Mesothelial cell of epicardium (in vitro differentiated cells): ENCODE data around the gene GHDC. TPM values are rescaled to one million over a fixed set of nuclear protein-coding genes. Genes with fewer than 3 reads are reported as not detected.

Source experiments
- DNase-seq, 2 experiments: peaks; one replicate each; pipeline ENCODE4 v3.0.0; 2021; ENCODE audit warnings: low spot score in 2 of 2; ENCODE audit not compliant: unreplicated experiment in 2 of 2
- H3K27ac Mint-ChIP-seq: 2 replicates; pipeline ENCODE4 v1.8.0; 2021; ENCODE audit warnings: mixed read lengths
- H3K27me3 Mint-ChIP-seq: 2 replicates; pipeline ENCODE4 v1.8.0; 2021; ENCODE audit warnings: low read depth, mixed read lengths
- H3K36me3 Mint-ChIP-seq: 2 replicates; pipeline ENCODE4 v1.8.0; 2021; ENCODE audit warnings: mixed read lengths
- H3K4me1 Mint-ChIP-seq: 2 replicates; pipeline ENCODE4 v1.8.0; 2021; ENCODE audit warnings: mixed read lengths
- H3K4me3 Mint-ChIP-seq: 2 replicates; pipeline ENCODE4 v1.8.0; 2021; ENCODE audit warnings: mild to moderate bottlenecking, moderate library complexity, mixed read lengths
- H3K9me3 Mint-ChIP-seq: 2 replicates; pipeline ENCODE4 v1.8.0; 2021; ENCODE audit warnings: mixed read lengths
- CTCF ChIP-seq: fragments of 200-600 bp; sonication (generic); IDR thresholded peaks from one replicate; pipeline ENCODE4 v1.5.0; 2021; ENCODE audit warnings: antibody characterized with exemption; ENCODE audit not compliant: unreplicated experiment
- total RNA-seq: library from RNA; stranded (reverse); gene quantifications from 3 replicates; pipeline ENCODE4 v1.2.1, GENCODE V29; 2021

GHDC gene
- total RNA-seq, 1 donor from 2014 or later = 9.2 TPM

GRCh38 chr17:42236760-42237159 is 42.5 kb upstream of the GHDC start:
- DNase-seq = no peak
- Mint-ChIP-seq H3K36me3 (no peaks in the 10 kb centered on the region), H3K27ac (no peak overlapping the region), H3K27me3 (no peaks in the 10 kb centered on the region), H3K4me3 (no peak overlapping the region), H3K4me1 (peaks cover 3% of the 10 kb centered on the region), H3K9me3 (no peaks in the 10 kb centered on the region)
- TF ChIP-seq CTCF = no peak

GRCh38 chr17:42233994-42234393 is 39.7 kb upstream of the GHDC start:
- Mint-ChIP-seq H3K27me3 (no peaks in the 10 kb centered on the region), H3K27ac (no peak overlapping the region), H3K9me3 (no peaks in the 10 kb centered on the region), H3K4me3 (no peak overlapping the region), H3K4me1 (no peaks in the 10 kb centered on the region), H3K36me3 (no peaks in the 10 kb centered on the region)
- no peak for DNase-seq
- no peak for TF ChIP-seq CTCF

GRCh38 chr17:42233156-42233555 is 38.9 kb upstream of the GHDC start:
- peaks cover 5% of the 10 kb centered on the region for H3K36me3 Mint-ChIP-seq
- no peaks in the 10 kb centered on the region for H3K9me3 Mint-ChIP-seq
- H3K27ac Mint-ChIP-seq = no peak overlapping the region
- no peaks in the 10 kb centered on the region for H3K27me3 Mint-ChIP-seq
- no peaks in the 10 kb centered on the region for H3K4me1 Mint-ChIP-seq
- no peak for DNase-seq
- no peak overlapping the region for H3K4me3 Mint-ChIP-seq
- TF ChIP-seq CTCF = no peak

- Mint-ChIP-seq H3K36me3 (peaks cover 8% of the 10 kb centered on the region), H3K27ac (no peak overlapping the region), H3K4me3 (no peak overlapping the region), H3K4me1 (no peaks in the 10 kb centered on the region), H3K27me3 (no peaks in the 10 kb centered on the region), H3K9me3 (no peaks in the 10 kb centered on the region)
- DNase-seq = no peak
- no peak for TF ChIP-seq CTCF
These were observed 35.9 kb upstream of the GHDC start for GRCh38 chr17:42230225-42230624.

GRCh38 chr17:42227849-42228700 is 33.8 kb upstream of the GHDC start:
- DNase-seq = no peak
- TF ChIP-seq CTCF = no peak
- Mint-ChIP-seq H3K27ac (no peak overlapping the region), H3K4me3 (no peak overlapping the region), H3K4me1 (no peaks in the 10 kb centered on the region), H3K36me3 (peaks cover 20% of the 10 kb centered on the region), H3K9me3 (no peaks in the 10 kb centered on the region), H3K27me3 (no peaks in the 10 kb centered on the region)
